ENCODE data around the gene SCGB3A2. TPM values are rescaled to one million over a fixed set of nuclear protein-coding genes. Genes with fewer than 3 reads are reported as not detected.

SCGB3A2 gene
- total and polyA plus RNA-seq, 2 of the 8 experiments (the other 6 are each of a cell fraction or from before 2014, with no cell fraction given) = 47.1 to 63.6 TPM

GRCh38 chr5:147854894-147855773, 23.4 kb upstream of the SCGB3A2 start:
- no peak overlapping the region for H2BK12ac ChIP-seq (ENCODE audit: low read depth, low read length)
- CTCF ChIA-PET (ENCODE audit: partially characterized antibody) = interaction anchor here (0.5 to 9.2 kb wide), 6 partner anchors 11 to 77 kb away, joined by 3 to 126 read pairs (median 8); partner anchors contain the start of gene SCGB3A2
- TF ChIP-seq JUND (IDR thresholded peaks at IDR 0.05; ENCODE audit: low read length) (no peak), NRF1 (IDR thresholded peaks at IDR 0.05; ENCODE audit: low read depth, low read length) (no peak), POLR2A (IDR thresholded peaks at IDR 0.05; ENCODE audit: control extremely low read depth in 1 of 2, low read depth in 2 of 2, low read length in 2 of 2) (peak; percentile 52 to 83), TAF7 (optimal IDR thresholded peaks at IDR 0.05; ENCODE audit: borderline replicate concordance, low read depth, low read length) (peak; percentile 32)

More at GRCh38 chr5:147854894-147855773, 23.4 kb upstream of the SCGB3A2 start:
- no peak overlapping the region for H4K5ac ChIP-seq (ENCODE audit: insufficient read length, low read depth, low read length)
- FAIRE-seq = peak; percentile 7
- POLR2A ChIA-PET (ENCODE audit: partially characterized antibody) = interaction anchor here (0.6 to 26.7 kb wide), 16 partner anchors 7 to 1337 kb away, joined by 3 to 730 read pairs (median 4); partner anchors contain the start of gene SCGB3A2
- H2AFZ ChIP-seq (ENCODE audit: low read length) = no peak overlapping the region
- H3K9ac ChIP-seq (replicated peaks in 1 of 4; ENCODE audit: extremely low read depth in 1 of 4, low read depth in 3 of 4, low read length in 3 of 4) = no peak overlapping the region
- no peak overlapping the region for H2BK20ac ChIP-seq (ENCODE audit: low read length)
- no peak overlapping the region for H2AK5ac ChIP-seq (ENCODE audit: low read depth, low read length)
- H4K20me1 ChIP-seq (replicated peaks in 1 of 2; ENCODE audit: control insufficient read depth in 1 of 2, insufficient read depth in 2 of 2, low read length in 2 of 2) = no peaks in the 10 kb centered on the region
- H3K36me3 ChIP-seq (ENCODE audit: control insufficient read depth in 2 of 4, insufficient read depth in 4 of 4, low read length in 3 of 4) = peaks cover 0 to 5% (median 0%) of the 10 kb centered on the region in 4 experiments; a peak in 1 of 8 replicates
- H3K4me3 ChIP-seq (ENCODE audit: extremely low read depth in 1 of 4, insufficient read depth in 2 of 4, low read depth in 3 of 4, low read length in 4 of 4) = no peak overlapping the region
- WGBS, 2 experiments (ENCODE audit: extremely low coverage in 1 of 2, insufficient coverage in 1 of 2, insufficient read length in 1 of 2, insufficient replicate concordance in 2 of 2, low coverage in 1 of 2, low lambda C conversion rate in 2 of 2, missing lambda C conversion rate in 1 of 2) = 81 to 100% methylated on average over 1 to 11 of the region's 11 CpGs
- H4K8ac ChIP-seq (ENCODE audit: extremely low read depth, insufficient read depth, low read length) = no peak overlapping the region
- H3K79me1 ChIP-seq (ENCODE audit: low read depth, low read length) = no peaks in the 10 kb centered on the region
- no peaks in the 10 kb centered on the region for H3K9me3 ChIP-seq (ENCODE audit: insufficient read depth in 2 of 2, low read depth in 1 of 2, low read length in 1 of 2)
- H3K27ac ChIP-seq (ENCODE audit: low read depth, low read length) = no peak overlapping the region
- H3K18ac ChIP-seq (ENCODE audit: extremely low read depth, low read length) = no peak overlapping the region
- 0 out of 4 replicates have a peak, but pooled peaks cover 0 to 2% of the 10 kb centered on the region in 2 experiments for H3K79me2 ChIP-seq (ENCODE audit: control insufficient read depth in 1 of 2, insufficient read depth in 2 of 2, low read length in 2 of 2)
- no peaks in the 10 kb centered on the region for H3K23me2 ChIP-seq (ENCODE audit: low read depth, low read length)
- H3K56ac ChIP-seq (replicated peaks; ENCODE audit: insufficient read length, low read depth, low read length) = no peak overlapping the region
- H3K4me1 ChIP-seq (replicated peaks in 1 of 4; ENCODE audit: control insufficient read depth in 3 of 4, insufficient read depth in 4 of 4, low read length in 3 of 4) = peaks cover under 1 to 6% (median 3%) of the 10 kb centered on the region in 4 experiments; a peak in 4 of 7 replicates
- peaks cover 0 to 2% (median 0%) of the 10 kb centered on the region in 4 experiments; a peak in 1 of 7 replicates for H3K27me3 ChIP-seq (replicated peaks in 1 of 4; ENCODE audit: control insufficient read depth in 3 of 4, extremely low read depth in 1 of 4, insufficient read depth in 3 of 4, low read length in 3 of 4)
- H2BK15ac ChIP-seq (ENCODE audit: low read length) = no peak overlapping the region
- H2BK5ac ChIP-seq (ENCODE audit: low read depth, low read length) = no peak overlapping the region
- H3K4me2 ChIP-seq (ENCODE audit: insufficient read depth in 1 of 2, low read depth in 2 of 2, low read length in 2 of 2) = no peak overlapping the region
- H2BK120ac ChIP-seq (replicated peaks; ENCODE audit: low read depth, low read length) = no peak overlapping the region
- no peak overlapping the region for H4K91ac ChIP-seq (replicated peaks; ENCODE audit: insufficient read length, low read length)
- H3K4ac ChIP-seq (replicated peaks; ENCODE audit: insufficient read length, low read depth, low read length) = no peak overlapping the region
- no peak overlapping the region for H3K14ac ChIP-seq (ENCODE audit: insufficient read length)
- no peak for DNase-seq (ENCODE audit: low read depth in 1 of 2, low spot score in 2 of 2)
- H3K23ac ChIP-seq (ENCODE audit: insufficient read length) = no peak overlapping the region
